ENCODE measurements around the gene REELD1.

GRCh38 chr4:146214238-146214637, at the start of gene REELD1:
- no peak for TF ChIP-seq CTCF (IDR thresholded peaks at IDR 0.05)
- TF ChIP-seq EP300 (IDR thresholded peaks at IDR 0.05; ENCODE audit: low read depth), result no peak
